Measurements from ENCODE around the gene EEFSEC. TPM values are rescaled to one million over a fixed set of nuclear protein-coding genes. Genes with fewer than 3 reads are reported as not detected.

The EEFSEC gene
- total and polyA plus RNA-seq, 2 of the 8 experiments (the other 6 are each of a cell fraction or from before 2014, with no cell fraction given), result 13.1 to 19.8 TPM

DNA sequence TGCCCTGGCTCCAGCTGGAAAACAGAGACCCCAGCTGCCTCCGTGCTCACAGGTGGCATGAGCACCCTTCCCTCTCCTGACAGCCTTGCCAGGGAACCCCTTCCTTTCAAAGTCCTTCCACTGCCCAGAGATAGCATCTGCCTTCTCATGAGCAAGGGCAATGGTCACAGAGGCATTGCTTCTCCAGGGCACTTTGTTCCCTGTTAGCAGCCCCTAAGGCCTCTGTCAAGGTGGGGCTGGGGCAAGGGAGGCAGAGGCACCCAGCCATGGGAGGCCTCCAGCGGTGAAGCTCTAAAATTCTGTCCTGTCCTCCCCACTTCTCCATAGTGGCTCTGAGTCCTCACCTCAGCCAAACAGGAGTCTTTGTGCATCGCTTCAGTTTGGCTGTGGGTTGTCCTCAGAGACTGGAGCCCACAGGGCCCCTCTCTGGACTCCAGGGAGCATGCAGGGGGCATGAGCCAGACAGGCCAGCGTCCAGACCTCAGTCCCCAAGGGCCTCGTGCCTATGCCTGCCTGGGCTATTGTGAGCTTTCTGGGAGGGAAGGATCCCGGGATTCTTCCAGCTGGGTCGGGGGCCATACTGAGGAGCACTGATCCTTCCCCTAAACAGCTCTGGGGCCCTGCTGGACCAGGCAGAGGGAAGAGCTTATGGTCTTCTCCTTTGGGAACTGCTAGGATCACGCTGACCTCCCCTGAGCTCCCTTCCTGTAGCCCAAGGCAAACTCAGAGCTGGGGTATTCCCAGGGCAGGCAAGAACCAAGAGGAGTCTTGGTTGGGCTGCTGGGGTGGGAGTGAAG, 206.8 kb downstream of the EEFSEC start:
- no peak for FAIRE-seq
- H3K4me2 ChIP-seq (ENCODE audit: insufficient read depth in 1 of 2, low read depth in 2 of 2, low read length in 2 of 2), result no peak overlapping the region
- WGBS, 2 experiments (ENCODE audit: extremely low coverage in 1 of 2, insufficient coverage in 1 of 2, insufficient read length in 1 of 2, insufficient replicate concordance in 2 of 2, low coverage in 1 of 2, low lambda C conversion rate in 2 of 2, missing lambda C conversion rate in 1 of 2), result 85% methylated on average over 8 of the region's 8 CpGs; no CpG with 5 or more reads in 1 of the 2 experiments
- TF ChIP-seq EZH2 (IDR thresholded peaks at IDR 0.05; ENCODE audit: low read depth, low read length, severe bottlenecking) (no peak), RXRA (IDR thresholded peaks at IDR 0.05; ENCODE audit: insufficient read depth, low read depth, low read length) (no peak), SP1 (IDR thresholded peaks at IDR 0.05; ENCODE audit: low read depth, low read length) (no peak), KDM5A (IDR thresholded peaks at IDR 0.05; ENCODE audit: low read length) (no peak), HDAC6 (IDR thresholded peaks at IDR 0.05; ENCODE audit: low read depth, low read length) (no peak), TEAD4 (IDR thresholded peaks at IDR 0.05; ENCODE audit: low read depth, low read length) (no peak), SIN3A (conservative IDR thresholded peaks at IDR 0.05 in 1 of 2, IDR thresholded peaks at IDR 0.05 in 1 of 2; ENCODE audit: low read depth in 1 of 2, low read length in 2 of 2) (no peak), EP300 (IDR thresholded peaks at IDR 0.05; ENCODE audit: borderline replicate concordance in 1 of 2, low read depth in 2 of 2, low read length in 2 of 2) (no peak)
- TF ChIP-seq, protein P1, sequence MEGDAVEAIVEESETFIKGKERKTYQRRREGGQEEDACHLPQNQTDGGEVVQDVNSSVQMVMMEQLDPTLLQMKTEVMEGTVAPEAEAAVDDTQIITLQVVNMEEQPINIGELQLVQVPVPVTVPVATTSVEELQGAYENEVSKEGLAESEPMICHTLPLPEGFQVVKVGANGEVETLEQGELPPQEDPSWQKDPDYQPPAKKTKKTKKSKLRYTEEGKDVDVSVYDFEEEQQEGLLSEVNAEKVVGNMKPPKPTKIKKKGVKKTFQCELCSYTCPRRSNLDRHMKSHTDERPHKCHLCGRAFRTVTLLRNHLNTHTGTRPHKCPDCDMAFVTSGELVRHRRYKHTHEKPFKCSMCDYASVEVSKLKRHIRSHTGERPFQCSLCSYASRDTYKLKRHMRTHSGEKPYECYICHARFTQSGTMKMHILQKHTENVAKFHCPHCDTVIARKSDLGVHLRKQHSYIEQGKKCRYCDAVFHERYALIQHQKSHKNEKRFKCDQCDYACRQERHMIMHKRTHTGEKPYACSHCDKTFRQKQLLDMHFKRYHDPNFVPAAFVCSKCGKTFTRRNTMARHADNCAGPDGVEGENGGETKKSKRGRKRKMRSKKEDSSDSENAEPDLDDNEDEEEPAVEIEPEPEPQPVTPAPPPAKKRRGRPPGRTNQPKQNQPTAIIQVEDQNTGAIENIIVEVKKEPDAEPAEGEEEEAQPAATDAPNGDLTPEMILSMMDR (IDR thresholded peaks at IDR 0.05; ENCODE audit: control extremely low read depth in 1 of 3, insufficient read depth in 1 of 3, low read depth in 1 of 3, low read length in 3 of 3), result no peak

More for the DNA sequence above, 206.8 kb downstream of the EEFSEC start:
- H2AK5ac ChIP-seq (ENCODE audit: low read depth, low read length), result no peak overlapping the region
- no peaks in the 10 kb centered on the region for H3K4me1 ChIP-seq (replicated peaks in 1 of 4; ENCODE audit: control insufficient read depth in 3 of 4, insufficient read depth in 4 of 4, low read length in 3 of 4)
- no peaks in the 10 kb centered on the region for H3K23me2 ChIP-seq (ENCODE audit: low read depth, low read length)
- H3K4me3 ChIP-seq (ENCODE audit: extremely low read depth in 1 of 4, insufficient read depth in 2 of 4, low read depth in 3 of 4, low read length in 4 of 4), result no peak overlapping the region
- no peak overlapping the region for H3K14ac ChIP-seq (ENCODE audit: insufficient read length)
- no peak overlapping the region for H3K27ac ChIP-seq (ENCODE audit: low read depth, low read length)
- H3K18ac ChIP-seq (ENCODE audit: extremely low read depth, low read length), result no peak overlapping the region
- H2BK120ac ChIP-seq (replicated peaks; ENCODE audit: low read depth, low read length), result no peak overlapping the region
- POLR2A ChIA-PET (ENCODE audit: partially characterized antibody), result no interaction called here
- no peak overlapping the region for H3K4ac ChIP-seq (replicated peaks; ENCODE audit: insufficient read length, low read depth, low read length)
- no peak overlapping the region for H4K91ac ChIP-seq (replicated peaks; ENCODE audit: insufficient read length, low read length)
- H3K9ac ChIP-seq (replicated peaks in 1 of 4; ENCODE audit: extremely low read depth in 1 of 4, low read depth in 3 of 4, low read length in 3 of 4), result no peak overlapping the region
- no peak overlapping the region for H2BK20ac ChIP-seq (ENCODE audit: low read length)
- no peaks in the 10 kb centered on the region for H3K9me3 ChIP-seq (ENCODE audit: insufficient read depth in 2 of 2, low read depth in 1 of 2, low read length in 1 of 2)
- no peaks in the 10 kb centered on the region for H4K20me1 ChIP-seq (replicated peaks in 1 of 2; ENCODE audit: control insufficient read depth in 1 of 2, insufficient read depth in 2 of 2, low read length in 2 of 2)
- no peak overlapping the region for H2BK5ac ChIP-seq (ENCODE audit: low read depth, low read length)
- H3K23ac ChIP-seq (ENCODE audit: insufficient read length), result no peak overlapping the region
- no peak overlapping the region for H2BK12ac ChIP-seq (ENCODE audit: low read depth, low read length)
- CTCF ChIA-PET (ENCODE audit: partially characterized antibody), result interaction anchor here (0.7 to 6.7 kb wide), 10 partner anchors 9 to 208 kb away, joined by 3 to 31 read pairs (median 4); no protein-coding TSS in a partner anchor
- H2AFZ ChIP-seq (ENCODE audit: low read length), result no peak overlapping the region
- no peak overlapping the region for H4K5ac ChIP-seq (ENCODE audit: insufficient read length, low read depth, low read length)
- H2BK15ac ChIP-seq (ENCODE audit: low read length), result no peak overlapping the region
- no peaks in the 10 kb centered on the region for H3K36me3 ChIP-seq (ENCODE audit: control insufficient read depth in 2 of 4, insufficient read depth in 4 of 4, low read length in 3 of 4)
- H3K79me1 ChIP-seq (ENCODE audit: low read depth, low read length), result no peaks in the 10 kb centered on the region
- DNase-seq (ENCODE audit: low read depth in 1 of 2, low spot score in 2 of 2), result no peak
- H3K56ac ChIP-seq (replicated peaks; ENCODE audit: insufficient read length, low read depth, low read length), result no peak overlapping the region
- H3K79me2 ChIP-seq (ENCODE audit: control insufficient read depth in 1 of 2, insufficient read depth in 2 of 2, low read length in 2 of 2), result no peaks in the 10 kb centered on the region
- no peaks in the 10 kb centered on the region for H3K27me3 ChIP-seq (replicated peaks in 1 of 4; ENCODE audit: control insufficient read depth in 3 of 4, extremely low read depth in 1 of 4, insufficient read depth in 3 of 4, low read length in 3 of 4)
- H4K8ac ChIP-seq (ENCODE audit: extremely low read depth, insufficient read depth, low read length), result no peak overlapping the region
